GM18858 (cell line): ENCODE results near the gene NYAP2.

Source experiments
- ATAC-seq: cut with Tn5 transposase; IDR thresholded peaks from one replicate; pipeline ENCODE4 v1.9.1; 2021; ENCODE audit not compliant: unreplicated experiment

The NYAP2 gene

GRCh38 chr2:225614915-225615314 is 215.4 kb downstream of the NYAP2 start:
- no peak for ATAC-seq

- no peak for ATAC-seq
Measured at GRCh38 chr2:225615514-225615913, 216.0 kb downstream of the NYAP2 start.

DNA sequence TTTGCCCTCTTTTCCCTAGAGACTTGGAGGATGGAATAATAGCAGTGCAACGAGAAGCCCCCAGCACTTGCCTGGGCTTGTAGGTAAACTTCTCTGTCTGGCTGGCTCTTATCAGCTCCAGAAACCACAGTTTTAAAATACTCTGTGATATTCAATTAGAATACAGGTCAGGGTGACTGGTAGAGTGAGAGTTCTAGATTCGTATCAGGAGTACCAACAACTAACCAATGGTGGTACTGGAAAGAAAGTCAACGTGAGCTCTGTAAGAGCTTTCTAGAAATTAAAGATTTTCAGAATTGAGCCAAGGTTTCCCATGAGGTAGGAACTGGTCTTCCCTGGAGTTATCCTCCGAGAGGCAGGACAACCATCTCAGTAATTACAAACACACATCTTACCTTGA is 216.9 kb downstream of the NYAP2 start:
- no peak for ATAC-seq

DNA sequence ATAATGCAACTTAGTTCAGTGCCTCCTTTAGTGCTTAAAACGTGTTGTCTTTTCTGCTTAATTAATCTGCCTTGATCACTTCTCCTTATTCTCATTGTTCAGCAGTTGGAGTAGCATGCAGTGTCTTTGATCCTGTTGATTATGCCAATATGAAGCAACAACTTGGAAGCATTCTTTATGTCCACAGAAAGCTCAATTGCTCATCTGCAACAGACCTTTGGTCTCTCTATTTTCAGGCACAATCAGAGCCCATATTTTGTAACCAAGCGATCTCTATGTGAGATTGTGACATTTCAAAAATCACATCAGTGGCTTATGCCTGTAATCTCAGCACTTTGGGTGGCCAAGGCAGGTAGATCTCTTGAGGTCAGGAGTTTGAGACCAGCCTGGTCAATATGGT is 217.3 kb downstream of the NYAP2 start:
- no peak for ATAC-seq

DNA sequence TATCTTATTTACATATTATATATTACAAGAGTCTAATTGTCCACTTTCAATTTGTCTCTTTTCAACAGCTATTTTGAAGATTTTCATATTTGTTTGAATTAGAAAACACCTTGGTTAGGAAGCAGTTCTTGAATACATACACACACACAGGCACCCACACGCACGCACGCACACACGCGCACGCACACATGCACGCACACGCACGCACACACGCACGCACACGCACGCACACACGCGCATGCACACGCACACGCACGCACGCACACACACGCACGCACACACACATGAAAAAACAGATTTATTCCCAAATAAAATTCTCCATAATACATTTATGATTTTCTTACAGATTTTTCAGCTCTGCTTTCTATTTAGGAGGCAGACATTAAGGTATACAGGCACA is 220.7 kb downstream of the NYAP2 start:
- ATAC-seq = no peak

GRCh38 chr2:225630824-225631533 is 231.5 kb downstream of the NYAP2 start:
- ATAC-seq = no peak

DNA sequence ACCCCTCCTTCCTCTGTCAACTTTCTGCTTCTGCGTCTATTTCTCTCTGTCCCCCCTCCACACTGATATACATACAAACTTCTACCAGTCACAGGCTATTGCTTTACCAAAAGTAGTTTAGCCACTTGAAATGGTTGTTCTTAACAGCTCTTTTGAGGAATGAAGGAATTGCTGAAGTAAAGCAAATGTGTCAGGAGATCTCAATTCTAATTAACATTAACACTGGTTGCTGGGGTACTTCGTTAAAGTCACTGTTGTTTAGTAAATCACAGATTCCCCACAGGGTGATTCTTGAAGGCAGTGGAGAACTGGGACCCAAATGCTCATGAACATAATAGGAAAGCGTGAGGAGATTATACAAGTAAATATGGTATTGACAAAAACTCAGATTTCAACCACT is 232.8 kb downstream of the NYAP2 start:
- no peak for ATAC-seq

DNA sequence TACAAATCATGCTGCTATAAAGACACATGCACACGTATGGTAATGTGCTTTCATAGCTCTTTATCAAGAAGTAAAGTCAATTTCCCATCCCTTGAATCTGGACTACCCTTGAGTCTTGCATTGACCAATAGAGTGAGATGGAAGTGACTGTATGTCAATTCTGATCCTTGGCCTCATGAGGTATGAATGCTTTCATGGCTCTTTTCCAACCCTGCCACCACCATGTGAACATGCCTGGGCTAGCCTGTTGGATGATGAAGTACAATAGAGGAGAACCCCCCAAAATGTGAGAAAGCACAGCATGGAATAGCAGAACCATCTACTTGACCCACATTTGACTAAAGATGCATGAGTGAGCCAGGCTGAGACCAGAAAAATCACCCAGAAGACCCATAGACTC is 237.0 kb downstream of the NYAP2 start:
- no peak for ATAC-seq

- ATAC-seq = no peak
Measured at GRCh38 chr2:225637259-225637658, 237.7 kb downstream of the NYAP2 start.

- no peak for ATAC-seq
Measured at GRCh38 chr2:225640550-225640949, 241.0 kb downstream of the NYAP2 start.

- ATAC-seq = no peak
Measured at GRCh38 chr2:225649274-225649673, 249.8 kb downstream of the NYAP2 start.

GRCh38 chr2:225650041-225650440 is 250.5 kb downstream of the NYAP2 start:
- ATAC-seq = no peak

DNA sequence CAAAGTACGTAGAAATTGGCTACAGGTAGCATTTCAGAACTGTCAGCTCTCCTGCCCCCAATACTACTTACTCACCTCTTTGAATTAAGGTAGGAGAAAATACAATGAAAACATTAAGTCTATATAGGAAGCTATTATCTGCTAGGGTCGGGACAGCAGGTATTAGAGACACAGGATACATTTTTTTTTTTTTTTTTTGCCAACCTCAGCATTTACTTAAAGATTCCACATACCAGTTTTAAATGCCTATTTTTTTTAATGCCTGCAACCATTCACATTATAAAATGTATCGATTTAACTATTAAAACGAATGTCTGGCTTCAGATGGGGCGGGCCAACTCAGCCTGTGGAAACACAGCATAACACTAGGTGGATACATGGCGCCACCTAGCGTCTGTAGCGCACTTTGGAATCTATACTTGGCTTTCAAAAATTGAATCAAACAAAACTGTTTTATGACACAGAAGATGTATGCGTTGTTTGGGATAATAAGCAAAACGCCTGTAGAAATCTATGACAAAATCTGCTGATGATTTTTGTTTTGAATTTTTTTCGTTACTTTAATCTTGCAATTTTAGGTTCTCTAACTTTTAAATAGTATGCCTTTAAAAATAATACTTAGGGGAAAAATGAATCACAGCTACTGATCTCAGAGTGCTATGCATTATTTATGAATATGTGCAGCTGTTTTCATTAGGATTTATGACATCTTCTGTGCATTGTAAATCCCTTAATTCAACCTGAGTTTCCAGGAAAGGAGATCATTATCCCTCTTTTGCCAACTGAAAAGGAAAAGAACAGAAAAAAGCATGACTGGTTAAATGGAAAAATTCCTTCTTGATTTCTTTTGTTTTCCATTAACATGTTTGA is 261.0 kb downstream of the NYAP2 start:
- ATAC-seq = peak; percentile 82

GRCh38 chr2:225662101-225662500 is 262.6 kb downstream of the NYAP2 start:
- no peak for ATAC-seq

- no peak for ATAC-seq
Measured at GRCh38 chr2:225667445-225667844, 267.9 kb downstream of the NYAP2 start.

DNA sequence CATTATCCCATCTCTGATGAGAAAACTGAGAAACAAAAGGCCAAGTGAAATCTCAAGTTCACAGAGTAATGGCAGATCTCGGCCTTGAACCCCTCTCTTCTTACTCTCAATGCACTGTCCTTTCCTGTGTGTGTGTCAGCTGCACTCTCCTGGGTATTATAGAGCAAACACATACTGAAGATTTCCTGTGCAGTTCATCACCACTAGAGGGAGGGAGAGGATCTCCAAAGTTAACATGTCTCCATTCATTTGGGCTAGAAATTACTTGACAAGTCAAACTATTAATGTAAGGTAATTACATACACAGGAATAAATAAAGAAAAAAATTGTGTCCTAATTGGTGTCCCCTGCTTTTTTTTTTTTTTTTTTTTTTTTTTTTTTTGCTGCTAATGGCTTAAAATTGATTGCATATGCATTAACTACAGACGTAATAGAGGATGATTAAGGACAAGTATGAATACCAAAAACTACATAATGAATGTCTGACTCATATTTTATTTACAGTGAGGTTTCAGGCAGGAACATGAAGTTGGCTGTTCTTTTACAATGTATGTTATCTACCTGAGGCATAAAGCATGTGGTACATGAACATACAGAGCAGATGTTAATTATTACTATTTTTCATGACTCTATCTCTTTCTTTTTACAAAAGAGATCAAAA is 269.2 kb downstream of the NYAP2 start:
- peak; percentile 89 for ATAC-seq

- no peak for ATAC-seq
Measured at GRCh38 chr2:225670111-225670974, 270.8 kb downstream of the NYAP2 start.

GRCh38 chr2:225678792-225679191 is 279.3 kb downstream of the NYAP2 start:
- ATAC-seq = no peak

GRCh38 chr2:225683258-225683657 is 283.7 kb downstream of the NYAP2 start:
- no peak for ATAC-seq

DNA sequence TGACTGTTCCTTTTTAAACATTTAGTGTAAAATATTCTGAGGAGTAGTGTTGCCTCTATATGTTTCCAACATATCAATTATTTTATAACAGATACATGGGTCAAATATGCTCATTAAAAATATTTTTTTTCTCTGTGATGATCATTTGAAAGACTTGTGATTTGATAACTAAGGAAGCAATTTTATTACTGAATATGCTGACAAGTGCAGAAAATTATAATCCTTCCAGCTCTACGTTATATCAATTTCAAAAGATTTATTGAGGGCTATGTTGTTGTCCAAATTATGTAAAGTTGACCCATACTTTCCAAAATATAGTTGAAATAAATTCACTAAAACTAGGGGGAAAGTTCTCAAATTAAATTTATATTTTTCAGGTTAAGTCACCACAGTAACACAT is 290.6 kb downstream of the NYAP2 start:
- no peak for ATAC-seq

GRCh38 chr2:225691711-225692110 is 292.2 kb downstream of the NYAP2 start:
- ATAC-seq = no peak
